Thoracic aorta (tissue), 2 donors: ENCODE measurements around the gene ATXN10. TPM values are rescaled to one million over a fixed set of nuclear protein-coding genes. Genes with fewer than 3 reads are reported as not detected.
A peak's percentile ranks its signal among the peaks of the same experiment; 100 is the strongest.
"Not testable (repeated sequence)": the region's sequence is repeated elsewhere in the genome, so short reads cannot be mapped to it uniquely, and the experiment has no call there.

ENCODE experiments used
- ATAC-seq: fragments of 150-250 bp; one replicate; pipeline ENCODE4 v1.8.0; 2017; ENCODE audit warnings: low read depth; ENCODE audit not compliant: insufficient number of reproducible peaks, low FRiP score
- DNase-seq: peaks from one replicate; pipeline ENCODE4 v3.0.0-alpha.2; 2020; ENCODE audit warnings: low spot score
- H3K27ac ChIP-seq, 2 donors: fragments of 200-600 bp; sonication (generic); 1 replicate in 1 of 2; 2 replicates in 1 of 2; pipeline ENCODE4 v1.5.1; 2016; ENCODE audit warnings: mild to moderate bottlenecking in 2 of 2, moderate library complexity in 2 of 2
- H3K27me3 ChIP-seq: fragments of 200-600 bp; sonication (generic); replicated peaks from 2 replicates; pipeline ENCODE4 v1.6.0; 2016; ENCODE audit warnings: mild to moderate bottlenecking; ENCODE audit not compliant: insufficient read depth
- H3K36me3 ChIP-seq: fragments of 200-600 bp; sonication (generic); one replicate; pipeline ENCODE4 v1.5.1; 2016
- H3K4me1 ChIP-seq, 2 donors: fragments of 200-600 bp; sonication (generic); 1 replicate in 1 of 2; 2 replicates in 1 of 2; pipeline versions ENCODE4 v1.5.1 to v1.6.0; 2016; ENCODE audit warnings: low read depth in 2 of 2, mild to moderate bottlenecking in 1 of 2; ENCODE audit not compliant: control insufficient read depth in 1 of 2
- H3K4me3 ChIP-seq: fragments of 200-600 bp; sonication (generic); 2 replicates; pipeline ENCODE4 v1.5.1; 2016; ENCODE audit warnings: mild to moderate bottlenecking
- H3K9me3 ChIP-seq: fragments of 200-600 bp; sonication (generic); 2 replicates; pipeline ENCODE4 v1.5.1; 2016
- CTCF ChIP-seq: fragments of 200-600 bp; sonication (generic); IDR thresholded peaks from one replicate; pipeline ENCODE4 v1.5.1; 2019; ENCODE audit warnings: antibody characterized with exemption
- total RNA-seq, 2 donors: library from RNA; depleted of rRNA; stranded (reverse); fragments of >200 nt; gene quantifications; one replicate each; pipeline versions ENCODE4 v1.1.0 to v1.2.3, GENCODE V29; 2016

ATXN10 gene
- total RNA-seq, 2 donors from 2014 or later, result 52.9 to 164 TPM

- Histone ChIP-seq H3K27me3 (no peaks in the 10 kb centered on the region), H3K9me3 (no peaks in the 10 kb centered on the region), H3K36me3 (no peaks in the 10 kb centered on the region), H3K27ac (no peak overlapping the region), H3K4me3 (no peak overlapping the region), H3K4me1 (peaks cover 31 to 53% of the 10 kb centered on the region in 2 donors)
- ATAC-seq (no peak), DNase-seq (no peak)
- no peak for TF ChIP-seq CTCF
These were observed 4.4 kb downstream of the ATXN10 start for GRCh38 chr22:45676024-45676423.

DNA sequence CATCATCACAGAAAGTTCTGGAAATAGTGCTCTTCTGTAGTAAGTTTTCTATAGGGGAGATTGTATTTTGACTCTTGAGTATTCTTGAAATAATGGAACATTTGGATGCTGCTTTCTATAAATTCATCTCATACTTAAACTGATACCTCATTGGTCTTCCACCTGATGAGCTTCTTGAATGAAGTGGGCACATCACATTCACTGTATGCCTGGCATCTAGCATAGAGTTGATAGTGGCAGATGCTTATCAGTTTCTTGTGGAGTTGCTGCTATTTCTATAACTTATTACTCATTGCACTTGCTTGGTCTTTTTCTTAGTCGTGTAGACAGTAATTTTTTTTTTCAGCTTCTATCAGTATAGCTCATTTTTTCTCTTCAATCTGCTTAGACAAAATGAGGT is 5.4 kb downstream of the ATXN10 start:
- Histone ChIP-seq H3K4me3 (no peak overlapping the region), H3K36me3 (no peaks in the 10 kb centered on the region), H3K9me3 (no peaks in the 10 kb centered on the region), H3K27ac (no peak overlapping the region), H3K4me1 (peaks cover 39 to 60% of the 10 kb centered on the region in 2 donors), H3K27me3 (no peaks in the 10 kb centered on the region)
- DNase-seq (no peak), ATAC-seq (no peak)
- TF ChIP-seq CTCF, result no peak

GRCh38 chr22:45678961-45679912 is 7.6 kb downstream of the ATXN10 start:
- DNase-seq (no peak), ATAC-seq (no peak)
- Histone ChIP-seq H3K4me3 (no peak overlapping the region), H3K36me3 (no peaks in the 10 kb centered on the region), H3K4me1 (peaks cover 35 to 62% of the 10 kb centered on the region in 2 donors), H3K9me3 (no peaks in the 10 kb centered on the region), H3K27ac (no peak overlapping the region), H3K27me3 (no peaks in the 10 kb centered on the region)
- no peak for TF ChIP-seq CTCF

DNA sequence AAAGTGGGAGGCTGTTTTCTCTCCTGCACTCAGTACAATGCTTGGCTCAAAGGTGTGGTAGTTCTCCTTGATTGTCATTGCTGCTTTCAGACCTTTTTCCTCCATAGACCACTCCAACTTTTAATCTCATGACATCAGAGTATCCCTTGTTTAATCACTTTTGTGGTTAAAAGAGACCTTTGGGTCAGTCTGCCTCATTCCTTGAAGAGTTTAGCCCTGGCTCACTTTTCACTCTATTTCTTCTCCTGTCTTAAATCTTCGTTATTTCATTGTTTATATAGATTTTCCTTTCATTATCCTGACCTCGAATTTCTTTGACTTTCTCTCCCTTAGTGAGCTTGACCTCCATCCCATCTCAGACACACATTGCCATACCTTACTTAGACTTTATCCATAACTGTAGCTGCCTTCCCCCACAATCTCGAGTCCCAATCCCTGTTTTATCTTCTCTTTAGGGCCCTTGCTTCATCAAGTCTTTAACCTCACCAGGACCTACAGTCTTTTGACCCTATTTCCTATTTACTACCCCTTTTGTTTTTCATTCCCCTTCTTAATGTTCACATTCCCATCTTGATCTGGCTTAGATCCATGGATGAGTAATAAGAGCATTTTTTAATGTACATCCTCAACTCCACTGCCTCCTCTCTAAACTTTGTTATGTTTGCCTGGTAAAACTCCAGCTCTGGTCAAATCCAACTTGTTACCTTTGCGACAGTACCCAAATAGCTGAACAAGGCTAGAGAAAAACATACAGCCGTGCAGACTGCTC is 9.5 kb downstream of the ATXN10 start:
- Histone ChIP-seq H3K36me3 (no peaks in the 10 kb centered on the region), H3K4me1 (peaks cover 40 to 65% of the 10 kb centered on the region in 2 donors), H3K27me3 (no peaks in the 10 kb centered on the region), H3K4me3 (no peak overlapping the region), H3K9me3 (no peaks in the 10 kb centered on the region), H3K27ac (no peak overlapping the region)
- TF ChIP-seq CTCF, result no peak
- DNase-seq (no peak), ATAC-seq (no peak)

DNA sequence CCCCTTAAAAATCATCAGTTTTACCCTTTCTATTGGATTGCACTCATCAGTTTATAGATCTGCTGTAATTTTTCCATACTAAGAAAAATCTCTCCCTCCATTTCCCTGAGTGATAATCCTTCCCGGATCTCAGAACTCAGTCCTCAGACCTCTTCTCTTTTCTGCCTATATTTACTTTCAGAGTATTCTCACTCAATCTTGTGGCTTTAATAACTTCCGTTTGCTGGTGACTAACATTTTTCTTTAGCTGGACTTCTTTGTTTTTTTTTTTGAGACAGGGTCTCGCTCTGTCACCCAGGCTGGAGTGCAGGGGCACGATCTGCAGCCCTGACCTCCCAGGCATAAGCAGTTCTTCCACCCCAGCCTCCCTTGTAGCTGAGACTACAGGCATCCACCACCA is 10.4 kb downstream of the ATXN10 start:
- Histone ChIP-seq H3K36me3 (no peaks in the 10 kb centered on the region), H3K9me3 (no peaks in the 10 kb centered on the region), H3K4me3 (no peak overlapping the region), H3K27ac (no peak overlapping the region), H3K4me1 (peaks cover 44 to 72% of the 10 kb centered on the region in 2 donors), H3K27me3 (no peaks in the 10 kb centered on the region)
- ATAC-seq, result no peak
- no peak for TF ChIP-seq CTCF
- no peak for DNase-seq

DNA sequence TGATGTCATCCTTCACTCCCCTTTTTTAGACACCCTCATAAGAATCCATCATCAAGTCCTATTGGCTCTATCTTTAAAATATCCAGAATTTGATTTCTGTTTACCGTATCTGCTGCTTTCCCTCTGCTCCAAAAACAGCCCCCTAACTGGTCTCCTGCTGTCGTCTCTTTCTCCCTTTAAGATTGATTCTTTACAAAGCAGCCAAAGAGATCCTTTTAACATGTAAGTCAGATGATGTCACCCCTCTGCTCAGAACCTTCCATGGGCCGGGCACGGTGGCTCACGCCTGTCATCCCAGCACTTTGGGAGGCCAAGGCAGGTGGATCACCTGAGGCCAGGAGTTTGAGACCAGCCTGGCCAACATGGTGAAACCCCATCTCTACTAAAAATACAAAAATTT is 11.1 kb downstream of the ATXN10 start:
- peak overlapping the region in 1 of 2 donors; percentile 26 for H3K27ac ChIP-seq
- not testable (repeated sequence) for H3K27me3 ChIP-seq, ATAC-seq, H3K4me3 ChIP-seq, H3K36me3 ChIP-seq, DNase-seq, H3K9me3 ChIP-seq
- peaks cover 50 to 72% of the 10 kb centered on the region in 2 donors for H3K4me1 ChIP-seq
